Osteocyte (in vitro differentiated cells): ENCODE results near the gene MAPKAPK3. TPM values are rescaled to one million over a fixed set of nuclear protein-coding genes. Genes with fewer than 3 reads are reported as not detected.

Source experiments
- DNase-seq: peaks from one replicate; pipeline ENCODE4 v3.0.0; 2021; ENCODE audit warnings: mixed read lengths; ENCODE audit not compliant: unreplicated experiment; ENCODE audit errors: extremely low spot score
- H3K27ac Mint-ChIP-seq: one replicate; pipeline ENCODE4 v1.8.0; 2021; ENCODE audit warnings: mild to moderate bottlenecking, mixed read lengths; ENCODE audit not compliant: unreplicated experiment
- H3K27me3 Mint-ChIP-seq: one replicate; pipeline ENCODE4 v1.8.0; 2021; ENCODE audit warnings: mixed read lengths; ENCODE audit not compliant: unreplicated experiment
- H3K36me3 Mint-ChIP-seq: one replicate; pipeline ENCODE4 v1.8.0; 2021; ENCODE audit warnings: mixed read lengths; ENCODE audit not compliant: unreplicated experiment
- H3K4me1 Mint-ChIP-seq: one replicate; pipeline ENCODE4 v1.8.0; 2021; ENCODE audit warnings: mixed read lengths; ENCODE audit not compliant: unreplicated experiment
- H3K4me3 Mint-ChIP-seq: one replicate; pipeline ENCODE4 v1.8.0; 2021; ENCODE audit warnings: mild to moderate bottlenecking, moderate library complexity, mixed read lengths; ENCODE audit not compliant: unreplicated experiment
- H3K9me3 Mint-ChIP-seq: one replicate; pipeline ENCODE4 v1.8.0; 2021; ENCODE audit warnings: mixed read lengths; ENCODE audit not compliant: unreplicated experiment
- total RNA-seq: library from RNA; stranded (reverse); gene quantifications from 2 replicates; pipeline ENCODE4 v1.2.1, GENCODE V29; 2021
- TF ChIP-seq, protein P1 (sequence below): fragments of 200-600 bp; sonication (generic); IDR thresholded peaks from 2 replicates; pipeline ENCODE4 v1.5.0; 2021; ENCODE audit warnings: antibody characterized with exemption, mild to moderate bottlenecking, moderate library complexity

MAPKAPK3 gene
- total RNA-seq, 1 donor from 2014 or later: 24.8 TPM

DNA sequence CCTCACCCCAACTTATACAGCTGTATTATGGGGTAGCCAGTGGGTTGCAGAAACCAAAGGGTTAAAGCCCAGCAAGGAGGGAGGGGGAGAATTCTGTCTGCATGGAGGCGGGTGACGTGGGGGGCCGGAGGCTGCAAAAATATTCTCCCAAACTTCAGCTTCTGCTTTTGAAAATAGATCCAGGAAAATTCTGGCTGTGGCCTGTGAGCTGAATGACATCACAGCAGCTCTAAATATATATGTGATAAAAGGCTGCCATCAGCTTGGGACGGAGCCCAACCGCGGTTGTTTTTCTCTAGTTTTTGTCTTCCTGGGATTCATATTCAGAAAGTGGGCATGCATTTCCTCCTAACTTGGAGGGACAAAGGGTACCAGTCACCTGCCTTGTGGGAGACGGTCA lies 27.6 kb downstream of the MAPKAPK3 start:
- Mint-ChIP-seq H3K27ac (no peak overlapping the region), H3K36me3 (no peaks in the 10 kb centered on the region)

GRCh38 chr3:50645378-50645777 lies 28.4 kb downstream of the MAPKAPK3 start:
- Mint-ChIP-seq H3K36me3 (no peaks in the 10 kb centered on the region), H3K9me3 (no peaks in the 10 kb centered on the region)
- DNase-seq: no peak

More for the DNA sequence above, 27.6 kb downstream of the MAPKAPK3 start:
- Mint-ChIP-seq H3K4me1 (peaks cover 4% of the 10 kb centered on the region), H3K4me3 (no peak overlapping the region), H3K9me3 (no peaks in the 10 kb centered on the region), H3K27me3 (no peaks in the 10 kb centered on the region)
- no peak for DNase-seq
- TF ChIP-seq, protein P1, sequence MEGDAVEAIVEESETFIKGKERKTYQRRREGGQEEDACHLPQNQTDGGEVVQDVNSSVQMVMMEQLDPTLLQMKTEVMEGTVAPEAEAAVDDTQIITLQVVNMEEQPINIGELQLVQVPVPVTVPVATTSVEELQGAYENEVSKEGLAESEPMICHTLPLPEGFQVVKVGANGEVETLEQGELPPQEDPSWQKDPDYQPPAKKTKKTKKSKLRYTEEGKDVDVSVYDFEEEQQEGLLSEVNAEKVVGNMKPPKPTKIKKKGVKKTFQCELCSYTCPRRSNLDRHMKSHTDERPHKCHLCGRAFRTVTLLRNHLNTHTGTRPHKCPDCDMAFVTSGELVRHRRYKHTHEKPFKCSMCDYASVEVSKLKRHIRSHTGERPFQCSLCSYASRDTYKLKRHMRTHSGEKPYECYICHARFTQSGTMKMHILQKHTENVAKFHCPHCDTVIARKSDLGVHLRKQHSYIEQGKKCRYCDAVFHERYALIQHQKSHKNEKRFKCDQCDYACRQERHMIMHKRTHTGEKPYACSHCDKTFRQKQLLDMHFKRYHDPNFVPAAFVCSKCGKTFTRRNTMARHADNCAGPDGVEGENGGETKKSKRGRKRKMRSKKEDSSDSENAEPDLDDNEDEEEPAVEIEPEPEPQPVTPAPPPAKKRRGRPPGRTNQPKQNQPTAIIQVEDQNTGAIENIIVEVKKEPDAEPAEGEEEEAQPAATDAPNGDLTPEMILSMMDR: no peak

GRCh38 chr3:50648313-50648712 lies 31.4 kb downstream of the MAPKAPK3 start:
- Mint-ChIP-seq H3K36me3 (no peaks in the 10 kb centered on the region), H3K9me3 (no peaks in the 10 kb centered on the region), H3K27ac (no peak overlapping the region), H3K27me3 (no peaks in the 10 kb centered on the region), H3K4me3 (no peak overlapping the region), H3K4me1 (peaks cover 4% of the 10 kb centered on the region)
- TF ChIP-seq, protein P1: no peak
- no peak for DNase-seq

More at GRCh38 chr3:50645378-50645777, 28.4 kb downstream of the MAPKAPK3 start:
- Mint-ChIP-seq H3K27me3 (no peaks in the 10 kb centered on the region), H3K27ac (no peak overlapping the region), H3K4me3 (no peak overlapping the region), H3K4me1 (peaks cover 4% of the 10 kb centered on the region)
- TF ChIP-seq, protein P1: no peak

DNA sequence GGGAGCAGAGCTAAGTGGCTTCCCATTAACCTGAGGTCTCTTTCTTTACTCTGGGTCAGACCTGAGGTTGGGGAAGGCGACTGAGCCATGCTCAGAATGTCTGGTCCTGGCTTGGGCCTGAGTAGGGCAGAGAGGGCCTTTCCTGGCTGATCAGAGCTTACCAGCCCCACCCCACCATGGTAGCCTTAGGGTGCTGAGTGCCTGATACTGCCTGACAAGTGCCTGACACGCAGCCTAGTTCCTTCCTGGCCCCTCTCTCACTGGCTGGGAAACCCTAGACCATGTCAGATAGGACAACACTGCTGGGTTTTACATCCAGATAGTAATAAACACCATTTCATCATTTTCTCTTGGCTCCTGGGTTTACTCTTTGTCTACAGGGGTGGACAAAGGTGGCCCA lies 32.0 kb downstream of the MAPKAPK3 start:
- H3K36me3 Mint-ChIP-seq: no peaks in the 10 kb centered on the region
- no peaks in the 10 kb centered on the region for H3K9me3 Mint-ChIP-seq
- H3K4me3 Mint-ChIP-seq: no peak overlapping the region
- peaks cover 4% of the 10 kb centered on the region for H3K4me1 Mint-ChIP-seq
- TF ChIP-seq, protein P1: no peak
- no peak overlapping the region for H3K27ac Mint-ChIP-seq
- no peaks in the 10 kb centered on the region for H3K27me3 Mint-ChIP-seq
- DNase-seq: no peak

GRCh38 chr3:50649451-50649931 lies 32.5 kb downstream of the MAPKAPK3 start:
- peaks cover 4% of the 10 kb centered on the region for H3K4me1 Mint-ChIP-seq
- no peaks in the 10 kb centered on the region for H3K36me3 Mint-ChIP-seq
- no peak overlapping the region for H3K27ac Mint-ChIP-seq
- H3K9me3 Mint-ChIP-seq: no peaks in the 10 kb centered on the region
- DNase-seq: no peak
- TF ChIP-seq, protein P1: no peak
- no peak overlapping the region for H3K4me3 Mint-ChIP-seq
- no peaks in the 10 kb centered on the region for H3K27me3 Mint-ChIP-seq
